HG03558 (cell line): ENCODE data around the gene NEK4.

Experiments used
- ATAC-seq: cut with Tn5 transposase; IDR thresholded peaks from one replicate; pipeline ENCODE4 v1.9.1; 2021; ENCODE audit warnings: moderate number of reproducible peaks; ENCODE audit not compliant: unreplicated experiment; ENCODE audit errors: extremely low read depth

The NEK4 gene

GRCh38 chr3:52793702-52794611 lies 23.2 kb upstream of the NEK4 start:
- ATAC-seq, result no peak

GRCh38 chr3:52792961-52793695 lies 22.4 kb upstream of the NEK4 start:
- ATAC-seq, result no peak

GRCh38 chr3:52792413-52792812 lies 21.7 kb upstream of the NEK4 start:
- ATAC-seq, result no peak

- no peak for ATAC-seq
Measured at GRCh38 chr3:52791928-52792327, 21.2 kb upstream of the NEK4 start.

- ATAC-seq, result no peak
Measured at GRCh38 chr3:52791366-52791765, 20.6 kb upstream of the NEK4 start.

- no peak for ATAC-seq
Measured at GRCh38 chr3:52790741-52791140, 20.0 kb upstream of the NEK4 start.

- no peak for ATAC-seq
Measured at GRCh38 chr3:52790337-52790736, 19.6 kb upstream of the NEK4 start.

- no peak for ATAC-seq
Measured at GRCh38 chr3:52789746-52790040, 19.0 kb upstream of the NEK4 start.

GRCh38 chr3:52788890-52789745 lies 18.4 kb upstream of the NEK4 start:
- no peak for ATAC-seq

- no peak for ATAC-seq
Measured at GRCh38 chr3:52787672-52788625, 17.2 kb upstream of the NEK4 start.

- no peak for ATAC-seq
Measured at GRCh38 chr3:52787246-52787645, 16.5 kb upstream of the NEK4 start.

GRCh38 chr3:52786330-52787215 lies 15.8 kb upstream of the NEK4 start:
- ATAC-seq, result no peak

- no peak for ATAC-seq
Measured at GRCh38 chr3:52784931-52785590, 14.3 kb upstream of the NEK4 start.

GRCh38 chr3:52784021-52784621 lies 13.4 kb upstream of the NEK4 start:
- ATAC-seq, result no peak

- ATAC-seq, result no peak
Measured at GRCh38 chr3:52783211-52783555, 12.4 kb upstream of the NEK4 start.

GRCh38 chr3:52782412-52783210 lies 11.9 kb upstream of the NEK4 start:
- no peak for ATAC-seq

- ATAC-seq, result no peak
Measured at GRCh38 chr3:52781741-52782140, 11.0 kb upstream of the NEK4 start.
